ENCODE results near the gene ZNF385B. TPM values are rescaled to one million over a fixed set of nuclear protein-coding genes. Genes with fewer than 3 reads are reported as not detected.

Gene ZNF385B
- total RNA-seq, 1 donor from 2014 or later, result not detected

- DNase-seq (ENCODE audit: low spot score), result no peak
- Mint-ChIP-seq H3K4me3 (no peak overlapping the region), H3K9me3 (no peaks in the 10 kb centered on the region), H3K4me1 (ENCODE audit: low read depth) (no peaks in the 10 kb centered on the region), H3K27me3 (ENCODE audit: insufficient read depth) (peaks cover 2% of the 10 kb centered on the region), H3K27ac (no peak overlapping the region), H3K36me3 (ENCODE audit: low read depth) (no peaks in the 10 kb centered on the region)
- intact Hi-C loops (cut with micrococcal nuclease), result no loop called here
Observed at GRCh38 chr2:179513181-179513580, 348.2 kb downstream of the ZNF385B start.

GRCh38 chr2:179512281-179513035 lies 349.0 kb downstream of the ZNF385B start:
- DNase-seq (ENCODE audit: low spot score), result no peak
- peaks cover 3% of the 10 kb centered on the region for H3K27me3 Mint-ChIP-seq (ENCODE audit: insufficient read depth)
- H3K27ac Mint-ChIP-seq, result no peak overlapping the region
- H3K9me3 Mint-ChIP-seq, result no peaks in the 10 kb centered on the region
- no peaks in the 10 kb centered on the region for H3K36me3 Mint-ChIP-seq (ENCODE audit: low read depth)
- intact Hi-C loops (cut with micrococcal nuclease), result no loop called here
- H3K4me1 Mint-ChIP-seq (ENCODE audit: low read depth), result no peaks in the 10 kb centered on the region
- H3K4me3 Mint-ChIP-seq, result no peak overlapping the region

- H3K27ac Mint-ChIP-seq, result no peak overlapping the region
- no peak overlapping the region for H3K4me3 Mint-ChIP-seq
- intact Hi-C loops (cut with micrococcal nuclease), result no loop called here
- no peaks in the 10 kb centered on the region for H3K9me3 Mint-ChIP-seq
- no peak for DNase-seq (ENCODE audit: low spot score)
- peaks cover 3% of the 10 kb centered on the region for H3K27me3 Mint-ChIP-seq (ENCODE audit: insufficient read depth)
- no peaks in the 10 kb centered on the region for H3K36me3 Mint-ChIP-seq (ENCODE audit: low read depth)
- H3K4me1 Mint-ChIP-seq (ENCODE audit: low read depth), result no peaks in the 10 kb centered on the region
Observed at GRCh38 chr2:179511105-179511789, 350.2 kb downstream of the ZNF385B start.

GRCh38 chr2:179495315-179495714 lies 366.1 kb downstream of the ZNF385B start:
- DNase-seq (ENCODE audit: low spot score), result no peak
- Mint-ChIP-seq H3K27me3 (ENCODE audit: insufficient read depth) (no peaks in the 10 kb centered on the region), H3K9me3 (no peaks in the 10 kb centered on the region), H3K36me3 (ENCODE audit: low read depth) (no peaks in the 10 kb centered on the region), H3K27ac (no peak overlapping the region), H3K4me1 (ENCODE audit: low read depth) (no peaks in the 10 kb centered on the region), H3K4me3 (no peak overlapping the region)
- intact Hi-C loops (cut with micrococcal nuclease), result no loop called here

- Mint-ChIP-seq H3K27me3 (ENCODE audit: insufficient read depth) (no peaks in the 10 kb centered on the region), H3K4me3 (no peak overlapping the region), H3K9me3 (no peaks in the 10 kb centered on the region), H3K4me1 (ENCODE audit: low read depth) (no peaks in the 10 kb centered on the region), H3K36me3 (ENCODE audit: low read depth) (no peaks in the 10 kb centered on the region), H3K27ac (no peak overlapping the region)
- intact Hi-C loops (cut with micrococcal nuclease), result no loop called here
- DNase-seq (ENCODE audit: low spot score), result no peak
Observed at GRCh38 chr2:179488563-179488962, 372.8 kb downstream of the ZNF385B start.

GRCh38 chr2:179487010-179487731 lies 374.2 kb downstream of the ZNF385B start:
- no peaks in the 10 kb centered on the region for H3K27me3 Mint-ChIP-seq (ENCODE audit: insufficient read depth)
- no peaks in the 10 kb centered on the region for H3K9me3 Mint-ChIP-seq
- no peak for DNase-seq (ENCODE audit: low spot score)
- no peaks in the 10 kb centered on the region for H3K4me1 Mint-ChIP-seq (ENCODE audit: low read depth)
- H3K27ac Mint-ChIP-seq, result no peak overlapping the region
- intact Hi-C loops (cut with micrococcal nuclease), result no loop called here
- H3K4me3 Mint-ChIP-seq, result no peak overlapping the region
- H3K36me3 Mint-ChIP-seq (ENCODE audit: low read depth), result no peaks in the 10 kb centered on the region

- Mint-ChIP-seq H3K27ac (no peak overlapping the region), H3K36me3 (ENCODE audit: low read depth) (no peaks in the 10 kb centered on the region), H3K9me3 (no peaks in the 10 kb centered on the region), H3K4me1 (ENCODE audit: low read depth) (no peaks in the 10 kb centered on the region), H3K27me3 (ENCODE audit: insufficient read depth) (no peaks in the 10 kb centered on the region), H3K4me3 (no peak overlapping the region)
- no peak for DNase-seq (ENCODE audit: low spot score)
- intact Hi-C loops (cut with micrococcal nuclease), result no loop called here
Observed at GRCh38 chr2:179483131-179483530, 378.3 kb downstream of the ZNF385B start.

GRCh38 chr2:179479947-179480346 lies 381.5 kb downstream of the ZNF385B start:
- Mint-ChIP-seq H3K36me3 (ENCODE audit: low read depth) (no peaks in the 10 kb centered on the region), H3K9me3 (no peaks in the 10 kb centered on the region), H3K4me1 (ENCODE audit: low read depth) (no peaks in the 10 kb centered on the region), H3K27ac (no peak overlapping the region), H3K4me3 (no peak overlapping the region), H3K27me3 (ENCODE audit: insufficient read depth) (no peaks in the 10 kb centered on the region)
- no peak for DNase-seq (ENCODE audit: low spot score)
- intact Hi-C loops (cut with micrococcal nuclease), result no loop called here

GRCh38 chr2:179478771-179479170 lies 382.6 kb downstream of the ZNF385B start:
- Mint-ChIP-seq H3K27me3 (ENCODE audit: insufficient read depth) (no peaks in the 10 kb centered on the region), H3K27ac (no peak overlapping the region), H3K9me3 (no peaks in the 10 kb centered on the region), H3K4me3 (no peak overlapping the region), H3K4me1 (ENCODE audit: low read depth) (no peaks in the 10 kb centered on the region), H3K36me3 (ENCODE audit: low read depth) (no peaks in the 10 kb centered on the region)
- no peak for DNase-seq (ENCODE audit: low spot score)
- intact Hi-C loops (cut with micrococcal nuclease), result no loop called here

GRCh38 chr2:179470992-179471391 lies 390.4 kb downstream of the ZNF385B start:
- no peaks in the 10 kb centered on the region for H3K9me3 Mint-ChIP-seq
- no peaks in the 10 kb centered on the region for H3K27me3 Mint-ChIP-seq (ENCODE audit: insufficient read depth)
- DNase-seq (ENCODE audit: low spot score), result no peak
- H3K27ac Mint-ChIP-seq, result no peak overlapping the region
- intact Hi-C loops (cut with micrococcal nuclease), result no loop called here
- H3K4me3 Mint-ChIP-seq, result no peak overlapping the region
- no peaks in the 10 kb centered on the region for H3K36me3 Mint-ChIP-seq (ENCODE audit: low read depth)
- no peaks in the 10 kb centered on the region for H3K4me1 Mint-ChIP-seq (ENCODE audit: low read depth)

GRCh38 chr2:179470089-179470488 lies 391.3 kb downstream of the ZNF385B start:
- no peaks in the 10 kb centered on the region for H3K27me3 Mint-ChIP-seq (ENCODE audit: insufficient read depth)
- no peak for DNase-seq (ENCODE audit: low spot score)
- peaks cover 1% of the 10 kb centered on the region for H3K9me3 Mint-ChIP-seq
- H3K4me3 Mint-ChIP-seq, result no peak overlapping the region
- no peaks in the 10 kb centered on the region for H3K36me3 Mint-ChIP-seq (ENCODE audit: low read depth)
- intact Hi-C loops (cut with micrococcal nuclease), result no loop called here
- no peaks in the 10 kb centered on the region for H3K4me1 Mint-ChIP-seq (ENCODE audit: low read depth)
- no peak overlapping the region for H3K27ac Mint-ChIP-seq

GRCh38 chr2:179467960-179468359 lies 393.5 kb downstream of the ZNF385B start:
- peaks cover 6% of the 10 kb centered on the region for H3K9me3 Mint-ChIP-seq
- H3K4me3 Mint-ChIP-seq, result no peak overlapping the region
- intact Hi-C loops (cut with micrococcal nuclease), result no loop called here
- no peaks in the 10 kb centered on the region for H3K27me3 Mint-ChIP-seq (ENCODE audit: insufficient read depth)
- no peak overlapping the region for H3K27ac Mint-ChIP-seq
- no peak for DNase-seq (ENCODE audit: low spot score)
- no peaks in the 10 kb centered on the region for H3K36me3 Mint-ChIP-seq (ENCODE audit: low read depth)
- H3K4me1 Mint-ChIP-seq (ENCODE audit: low read depth), result no peaks in the 10 kb centered on the region

- no peak overlapping the region for H3K4me3 Mint-ChIP-seq
- no peaks in the 10 kb centered on the region for H3K36me3 Mint-ChIP-seq (ENCODE audit: low read depth)
- no peaks in the 10 kb centered on the region for H3K4me1 Mint-ChIP-seq (ENCODE audit: low read depth)
- intact Hi-C loops (cut with micrococcal nuclease), result no loop called here
- DNase-seq (ENCODE audit: low spot score), result no peak
- H3K27ac Mint-ChIP-seq, result no peak overlapping the region
- peaks cover 6% of the 10 kb centered on the region for H3K9me3 Mint-ChIP-seq
- H3K27me3 Mint-ChIP-seq (ENCODE audit: insufficient read depth), result no peaks in the 10 kb centered on the region
Observed at GRCh38 chr2:179467111-179467510, 394.3 kb downstream of the ZNF385B start.
